Measurements from ENCODE around the gene KCTD12. TPM values are rescaled to one million over a fixed set of nuclear protein-coding genes. Genes with fewer than 3 reads are reported as not detected.

KCTD12 gene
- total and polyA plus RNA-seq, 2 of the 13 experiments (the other 11 are each of a cell fraction or from before 2014, with no cell fraction given), result not detected

DNA sequence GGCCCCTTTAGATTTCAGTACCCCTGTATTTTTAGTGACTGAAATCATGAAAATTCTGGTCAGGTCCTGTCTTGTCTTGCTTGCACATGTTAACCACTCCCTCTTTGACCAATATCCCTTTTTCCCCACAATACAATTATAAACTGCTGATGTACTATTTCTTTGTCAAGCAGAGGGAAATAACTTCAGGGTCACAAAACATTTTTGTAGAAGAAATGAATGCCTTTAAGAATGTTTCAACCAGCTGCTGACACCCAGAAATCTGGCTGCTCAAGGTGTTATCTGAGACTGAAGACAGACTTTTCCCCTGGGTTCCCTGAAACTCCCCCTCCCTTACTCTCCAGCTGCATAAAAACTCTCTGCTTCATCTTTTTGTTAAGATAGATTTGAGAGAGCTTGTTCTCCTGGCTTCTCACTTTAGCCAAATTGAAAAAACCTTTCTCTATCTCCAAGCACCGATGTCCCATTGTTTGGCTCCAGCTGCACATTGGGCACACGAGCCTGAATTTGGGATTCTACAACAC, 43.7 kb upstream of the KCTD12 start (continued):
- TF ChIP-seq, protein P1, sequence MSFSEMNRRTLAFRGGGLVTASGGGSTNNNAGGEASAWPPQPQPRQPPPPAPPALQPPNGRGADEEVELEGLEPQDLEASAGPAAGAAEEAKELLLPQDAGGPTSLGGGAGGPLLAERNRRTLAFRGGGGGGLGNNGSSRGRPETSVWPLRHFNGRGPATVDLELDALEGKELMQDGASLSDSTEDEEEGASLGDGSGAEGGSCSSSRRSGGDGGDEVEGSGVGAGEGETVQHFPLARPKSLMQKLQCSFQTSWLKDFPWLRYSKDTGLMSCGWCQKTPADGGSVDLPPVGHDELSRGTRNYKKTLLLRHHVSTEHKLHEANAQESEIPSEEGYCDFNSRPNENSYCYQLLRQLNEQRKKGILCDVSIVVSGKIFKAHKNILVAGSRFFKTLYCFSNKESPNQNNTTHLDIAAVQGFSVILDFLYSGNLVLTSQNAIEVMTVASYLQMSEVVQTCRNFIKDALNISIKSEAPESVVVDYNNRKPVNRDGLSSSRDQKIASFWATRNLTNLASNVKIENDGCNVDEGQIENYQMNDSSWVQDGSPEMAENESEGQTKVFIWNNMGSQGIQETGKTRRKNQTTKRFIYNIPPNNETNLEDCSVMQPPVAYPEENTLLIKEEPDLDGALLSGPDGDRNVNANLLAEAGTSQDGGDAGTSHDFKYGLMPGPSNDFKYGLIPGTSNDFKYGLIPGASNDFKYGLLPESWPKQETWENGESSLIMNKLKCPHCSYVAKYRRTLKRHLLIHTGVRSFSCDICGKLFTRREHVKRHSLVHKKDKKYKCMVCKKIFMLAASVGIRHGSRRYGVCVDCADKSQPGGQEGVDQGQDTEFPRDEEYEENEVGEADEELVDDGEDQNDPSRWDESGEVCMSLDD (CRISPR knock-in tag; IDR thresholded peaks at IDR 0.05; ENCODE audit: borderline replicate concordance), result no peak

DNA sequence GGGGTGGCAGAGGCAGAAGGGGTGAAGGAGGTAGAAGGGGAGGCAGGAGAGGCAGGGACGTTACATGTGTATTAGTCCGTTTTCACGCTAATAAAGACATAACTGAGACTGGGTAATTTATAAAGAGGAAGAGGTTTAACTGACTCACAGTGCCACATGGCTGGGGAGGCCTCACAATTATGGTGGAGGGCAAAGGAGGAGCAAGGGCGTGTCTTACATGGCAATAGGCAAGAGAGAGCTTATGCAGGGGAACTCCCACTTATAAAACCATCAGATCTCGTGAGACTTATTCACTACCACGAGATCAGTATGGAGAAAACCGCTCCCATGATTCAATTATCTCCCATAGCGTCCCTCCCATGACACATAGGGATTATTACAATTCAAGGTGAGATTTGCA, 43.1 kb upstream of the KCTD12 start:
- no peak overlapping the region for H2AFZ ChIP-seq (ENCODE audit: low read length)
- in situ Hi-C loops (cut with HindIII; ENCODE audit: extremely low pct_ligation_motif_present, low pct_unique_long_range_greater_than_20kb), result no loop called here

More for the DNA sequence above, 43.1 kb upstream of the KCTD12 start:
- Histone ChIP-seq H3K27me3 (ENCODE audit: control insufficient read depth in 1 of 2, insufficient read depth in 2 of 2, low read length in 2 of 2) (no peaks in the 10 kb centered on the region; a peak in 1 of 5 replicates), H3K27ac (ENCODE audit: extremely low read length, insufficient read depth, low read length) (no peak overlapping the region), H3K4me3 (replicated peaks in 1 of 3; ENCODE audit: insufficient read depth in 1 of 3, low read depth in 2 of 3, low read length in 3 of 3) (no peak overlapping the region), H3K79me2 (ENCODE audit: insufficient read depth, low read length) (no peaks in the 10 kb centered on the region), H3K9me3 (ENCODE audit: low read length) (no peaks in the 10 kb centered on the region), H3K36me3 (replicated peaks in 1 of 2; ENCODE audit: control insufficient read depth in 1 of 2, insufficient read depth in 2 of 2, low read length in 2 of 2) (no peaks in the 10 kb centered on the region), H3K4me2 (ENCODE audit: low read depth, low read length) (no peak overlapping the region), H3K4me1 (ENCODE audit: insufficient read depth, low read length) (no peaks in the 10 kb centered on the region), H3K9ac (ENCODE audit: insufficient read depth, low read depth, low read length) (no peak overlapping the region), H4K20me1 (ENCODE audit: insufficient read depth, low read length) (no peaks in the 10 kb centered on the region)
- intact Hi-C loops (cut with micrococcal nuclease; ENCODE audit: unreplicated experiment), result no loop called here
- no peak for TF ChIP-seq ZNF766 (CRISPR knock-in tag; IDR thresholded peaks at IDR 0.05; ENCODE audit: borderline replicate concordance)
- TF ChIP-seq ZNF205 (CRISPR knock-in tag; IDR thresholded peaks at IDR 0.05), result no peak
- no peak for TF ChIP-seq CCAR2 (optimal IDR thresholded peaks at IDR 0.05; ENCODE audit: low read depth, low read length)
- no peak for TF ChIP-seq DNMT1 (CRISPR knock-in tag; IDR thresholded peaks at IDR 0.05)
- TF ChIP-seq ZNF564 (CRISPR knock-in tag; IDR thresholded peaks at IDR 0.05), result no peak
- no peak for TF ChIP-seq ATRX (CRISPR knock-in tag; IDR thresholded peaks at IDR 0.05; ENCODE audit: borderline replicate concordance)
- TF ChIP-seq HCFC1 (IDR thresholded peaks at IDR 0.05; ENCODE audit: low read depth, low read length), result no peak
- no peak for TF ChIP-seq ZNF460 (CRISPR knock-in tag; IDR thresholded peaks at IDR 0.05; ENCODE audit: borderline replicate concordance)
- TF ChIP-seq ATF7 (IDR thresholded peaks at IDR 0.05), result no peak
- no peak for TF ChIP-seq ATF7 (CRISPR knock-in tag; IDR thresholded peaks at IDR 0.05)
- TF ChIP-seq DMAP1 (CRISPR knock-in tag; IDR thresholded peaks at IDR 0.05), result no peak
- TF ChIP-seq SETDB1 (CRISPR knock-in tag; IDR thresholded peaks at IDR 0.05; ENCODE audit: borderline replicate concordance), result no peak
- no peak for TF ChIP-seq ZNF652 (CRISPR knock-in tag; IDR thresholded peaks at IDR 0.05; ENCODE audit: borderline replicate concordance, low read depth)
- no peak for TF ChIP-seq FOXK2 (IDR thresholded peaks at IDR 0.05)
- no peak for TF ChIP-seq ZSCAN21 (CRISPR knock-in tag; IDR thresholded peaks at IDR 0.05; ENCODE audit: borderline replicate concordance)
- no peak for TF ChIP-seq MYC (CRISPR knock-in tag; IDR thresholded peaks at IDR 0.05; ENCODE audit: borderline replicate concordance)
- no peak for TF ChIP-seq ZNF773 (CRISPR knock-in tag; IDR thresholded peaks at IDR 0.05; ENCODE audit: borderline replicate concordance)
- BruUV-seq (replicated peaks), result no TSS peak
- ChIA-PET POLR2A (no interaction called here), CTCF (ENCODE audit: low intra/inter-chr PET ratio, low total read pairs) (no interaction called here)
- WGBS (ENCODE audit: low lambda C conversion rate), result 12% methylated on average over 8 of the region's 8 CpGs
- ATAC-seq (no peak), FAIRE-seq (no peak), DNase-seq (ENCODE audit: low spot score) (no peak)
